Panc1 (cell line): ENCODE measurements around the gene MLH3. TPM values are rescaled to one million over a fixed set of nuclear protein-coding genes. Genes with fewer than 3 reads are reported as not detected.

ENCODE experiments used
- ATAC-seq: fragments of 200-7000 bp; cut with Tn5 transposase; 2 replicates; pipeline ENCODE4 v1.9.1; 2020; ENCODE audit warnings: mild to moderate bottlenecking, moderate library complexity
- BruUV-seq: library from RNA; stranded (reverse); fragments of 400-500 nt; replicated peaks from 2 replicates; lab custom pipeline; 2021; lab: Mats Ljungman, UMichigan
- CTCF ChIA-PET: fragments of 300-600 bp; sonication (Branson Sonifier 250); formaldehyde crosslinking; loops from one replicate; lab custom pipeline; 2022; ENCODE audit warnings: antibody characterized with exemption; lab: Charles Lee
- POLR2A ChIA-PET: fragments of 300-600 bp; sonication (Branson Sonifier 250); formaldehyde crosslinking; loops from one replicate; lab custom pipeline; 2022; ENCODE audit warnings: antibody characterized with exemption; lab: Charles Lee
- DNase-seq: peaks from one replicate; pipeline ENCODE4 v3.0.0-alpha.2; 2010; ENCODE audit warnings: low read depth, low spot score
- H3K27ac ChIP-seq: 2 replicates; pipeline ENCODE4 v1.5.1; 2011; ENCODE audit warnings: mild to moderate bottlenecking, low read length, inconsistent platforms
- H3K27me3 ChIP-seq: fragments of 200-500 bp; sonication (Bioruptor generic); 2 replicates; pipeline ENCODE4 v1.6.0; 2014; ENCODE audit warnings: low read length, inconsistent platforms; ENCODE audit not compliant: control insufficient read depth, insufficient read depth
- H3K36me3 ChIP-seq: fragments of 200-500 bp; sonication (Bioruptor generic); 2 replicates; pipeline ENCODE4 v1.5.1; 2014; ENCODE audit warnings: inconsistent platforms, mild to moderate bottlenecking, low read length, moderate library complexity; ENCODE audit not compliant: control insufficient read depth, insufficient read depth
- H3K4me1 ChIP-seq: 2 replicates; pipeline ENCODE4 v1.5.1; 2011; ENCODE audit warnings: inconsistent platforms, mild to moderate bottlenecking, low read length, moderate library complexity; ENCODE audit not compliant: control insufficient read depth, insufficient read depth
- H3K4me3 ChIP-seq, 2 experiments: 2 replicates each; pipeline ENCODE4 v1.5.1; 2011 to 2012; ENCODE audit warnings: low read depth in 2 of 2, low read length in 2 of 2, mild to moderate bottlenecking in 2 of 2, inconsistent platforms in 1 of 2, moderate library complexity in 1 of 2
- H3K9me3 ChIP-seq: fragments of 200-500 bp; sonication (Bioruptor generic); 2 replicates; pipeline ENCODE4 v1.5.1; 2014; ENCODE audit warnings: low read depth, mild to moderate bottlenecking, inconsistent platforms, low read length, moderate library complexity; ENCODE audit not compliant: control insufficient read depth, insufficient read depth
- CTCF ChIP-seq: fragments of 450-650 bp; IDR thresholded peaks from 2 replicates; pipeline ENCODE4 v1.5.1; 2017; ENCODE audit warnings: mild to moderate bottlenecking
- POLR2AphosphoS5 ChIP-seq: IDR thresholded peaks from 2 replicates; pipeline ENCODE4 v1.6.1; 2012; ENCODE audit warnings: mild to moderate bottlenecking, low read depth, low read length, moderate library complexity
- SIN3A ChIP-seq: IDR thresholded peaks from 2 replicates; pipeline ENCODE4 v1.6.1; 2012; ENCODE audit warnings: low read depth, mild to moderate bottlenecking, low read length, moderate library complexity, borderline replicate concordance; ENCODE audit not compliant: insufficient read depth
- TCF7L2 ChIP-seq: IDR thresholded peaks from 2 replicates; pipeline ENCODE4 v1.6.1; 2011; ENCODE audit warnings: mild to moderate bottlenecking, low read depth, low read length, inconsistent platforms
- in situ Hi-C: cut with HindIII; loops from 2 replicates; pipeline ENCODE4 v1.10.0; 2016; ENCODE audit warnings: low sequenced_read_pairs, low pct_unique_long_range_greater_than_20kb
- intact Hi-C: fragments of 100-400 bp; cut with micrococcal nuclease; formaldehyde crosslinking; loops from one replicate; pipeline ENCODE4 v1.10.0; 2022; ENCODE audit not compliant: unreplicated experiment
- total RNA-seq: library from RNA; stranded (reverse); gene quantifications from one replicate; pipeline ENCODE4 v1.2.1, GENCODE V29; 2021; ENCODE audit not compliant: unreplicated experiment
- TF ChIP-seq, protein P1 (sequence below), 2 experiments: IDR thresholded peaks; 2 replicates each; pipeline ENCODE4 v1.6.1; 2011 to 2012; ENCODE audit warnings: low read depth in 2 of 2, control low read depth in 1 of 2, low read length in 1 of 2, mild to moderate bottlenecking in 1 of 2, moderate library complexity in 1 of 2; ENCODE audit not compliant: insufficient read depth in 1 of 2

Gene MLH3
- total RNA-seq, 1 experiment from 2014 or later: 17.0 TPM

- intact Hi-C loops (no loop called here), in situ Hi-C loops (no loop called here)
- DNase-seq (no peak), ATAC-seq (no peak; the same call in 1 of the 2 replicates)
- peak overlapping the region; percentile 12; the same call in 1 of the 2 replicates for H3K27ac ChIP-seq
- ChIA-PET POLR2A (no interaction called here), CTCF (no interaction called here)
- no peaks in the 10 kb centered on the region for H3K9me3 ChIP-seq
- H3K4me1 ChIP-seq: peaks cover 17% of the 10 kb centered on the region
- no peak overlapping the region for H3K4me3 ChIP-seq
- no peaks in the 10 kb centered on the region for H3K27me3 ChIP-seq
- no peaks in the 10 kb centered on the region for H3K36me3 ChIP-seq
- BruUV-seq: no TSS peak
- TF ChIP-seq, protein P1, sequence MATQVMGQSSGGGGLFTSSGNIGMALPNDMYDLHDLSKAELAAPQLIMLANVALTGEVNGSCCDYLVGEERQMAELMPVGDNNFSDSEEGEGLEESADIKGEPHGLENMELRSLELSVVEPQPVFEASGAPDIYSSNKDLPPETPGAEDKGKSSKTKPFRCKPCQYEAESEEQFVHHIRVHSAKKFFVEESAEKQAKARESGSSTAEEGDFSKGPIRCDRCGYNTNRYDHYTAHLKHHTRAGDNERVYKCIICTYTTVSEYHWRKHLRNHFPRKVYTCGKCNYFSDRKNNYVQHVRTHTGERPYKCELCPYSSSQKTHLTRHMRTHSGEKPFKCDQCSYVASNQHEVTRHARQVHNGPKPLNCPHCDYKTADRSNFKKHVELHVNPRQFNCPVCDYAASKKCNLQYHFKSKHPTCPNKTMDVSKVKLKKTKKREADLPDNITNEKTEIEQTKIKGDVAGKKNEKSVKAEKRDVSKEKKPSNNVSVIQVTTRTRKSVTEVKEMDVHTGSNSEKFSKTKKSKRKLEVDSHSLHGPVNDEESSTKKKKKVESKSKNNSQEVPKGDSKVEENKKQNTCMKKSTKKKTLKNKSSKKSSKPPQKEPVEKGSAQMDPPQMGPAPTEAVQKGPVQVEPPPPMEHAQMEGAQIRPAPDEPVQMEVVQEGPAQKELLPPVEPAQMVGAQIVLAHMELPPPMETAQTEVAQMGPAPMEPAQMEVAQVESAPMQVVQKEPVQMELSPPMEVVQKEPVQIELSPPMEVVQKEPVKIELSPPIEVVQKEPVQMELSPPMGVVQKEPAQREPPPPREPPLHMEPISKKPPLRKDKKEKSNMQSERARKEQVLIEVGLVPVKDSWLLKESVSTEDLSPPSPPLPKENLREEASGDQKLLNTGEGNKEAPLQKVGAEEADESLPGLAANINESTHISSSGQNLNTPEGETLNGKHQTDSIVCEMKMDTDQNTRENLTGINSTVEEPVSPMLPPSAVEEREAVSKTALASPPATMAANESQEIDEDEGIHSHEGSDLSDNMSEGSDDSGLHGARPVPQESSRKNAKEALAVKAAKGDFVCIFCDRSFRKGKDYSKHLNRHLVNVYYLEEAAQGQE (IDR thresholded peaks at IDR 0.05; ENCODE audit: insufficient read depth in 1 of 2, low read depth in 2 of 2, low read length in 1 of 2): no peak
- TF ChIP-seq POLR2AphosphoS5: no peak
- no peak for TF ChIP-seq CTCF
- no peak for TF ChIP-seq SIN3A
- TF ChIP-seq TCF7L2: no peak
These were observed 6.9 kb downstream of the MLH3 start for GRCh38 chr14:75044322-75044721.

- no peak for TF ChIP-seq CTCF
- TF ChIP-seq POLR2AphosphoS5: no peak
- TF ChIP-seq, protein P1 (IDR thresholded peaks at IDR 0.05; ENCODE audit: insufficient read depth in 1 of 2, low read depth in 2 of 2, low read length in 1 of 2): no peak
- no peak for TF ChIP-seq TCF7L2
- peaks cover 4% of the 10 kb centered on the region; the same call in 1 of the 2 replicates for H3K36me3 ChIP-seq
- ChIA-PET CTCF (interaction anchor here (0.6 kb wide), 1 partner anchor 116 kb away, joined by 4 read pairs; no protein-coding TSS in a partner anchor), POLR2A (no interaction called here)
- H3K9me3 ChIP-seq: no peaks in the 10 kb centered on the region
- ATAC-seq (peak; percentile 80), DNase-seq (no peak)
- H3K27me3 ChIP-seq: no peaks in the 10 kb centered on the region
- peaks cover 17% of the 10 kb centered on the region for H3K4me1 ChIP-seq
- H3K27ac ChIP-seq: 0 out of 2 replicates have a peak overlapping the region, but pooled peaks have one; percentile 29
- in situ Hi-C loops (no loop called here), intact Hi-C loops (no loop called here)
- no TSS peak for BruUV-seq
- H3K4me3 ChIP-seq: no peak overlapping the region
These were observed 9.2 kb downstream of the MLH3 start for GRCh38 chr14:75042035-75042434.
